Activated CD8-positive, alpha-beta memory T cell treated with anti-CD3 and anti-CD28 coated beads, Interleukin-2, amount 50 U/mL, for 4 hours (primary cell): ENCODE results near the gene ALKBH2.

ENCODE experiments used
- DNase-seq: peaks from one replicate; pipeline ENCODE4 v3.0.0-alpha.2; 2020

The ALKBH2 gene

GRCh38 chr12:109113661-109114321 lies 20.5 kb upstream of the ALKBH2 start:
- no peak for DNase-seq

DNA sequence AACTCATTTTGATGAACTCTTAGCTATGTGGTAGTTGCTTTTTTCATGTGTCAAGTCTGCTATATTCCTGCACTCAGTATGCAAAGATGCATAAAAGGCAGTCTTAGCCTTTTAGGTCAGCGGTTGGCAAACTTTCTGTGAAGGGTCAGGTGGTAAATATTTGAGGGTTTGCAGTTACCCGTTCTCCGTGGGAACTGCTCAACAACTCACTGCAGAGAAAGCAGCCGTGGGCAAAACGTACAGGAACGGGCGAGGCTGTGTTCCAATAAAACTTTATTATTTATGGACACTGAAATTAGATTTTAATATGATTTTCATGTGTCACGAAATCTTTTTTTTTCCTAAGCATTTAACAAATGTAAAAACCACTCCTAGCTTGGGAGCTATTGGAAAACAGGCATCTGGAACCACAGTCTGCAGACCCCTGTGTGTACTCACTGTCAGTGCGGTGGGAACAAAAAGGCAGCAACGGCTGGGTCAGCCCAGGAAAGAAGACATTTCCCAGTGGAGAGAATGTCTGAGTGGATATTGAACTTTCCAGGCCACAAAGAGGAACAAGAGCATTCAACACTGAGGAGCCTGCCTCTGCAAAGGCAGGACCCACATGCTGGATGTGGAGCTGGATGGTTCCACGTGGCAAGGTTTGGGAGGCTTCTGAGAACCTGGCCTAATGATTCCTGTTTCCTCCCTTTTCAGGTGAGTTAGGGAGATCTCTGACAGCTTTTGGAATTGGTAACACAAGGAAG lies 19.6 kb upstream of the ALKBH2 start:
- DNase-seq: no peak

GRCh38 chr12:109110988-109111495 lies 17.8 kb upstream of the ALKBH2 start:
- peak; percentile 54 for DNase-seq

DNA sequence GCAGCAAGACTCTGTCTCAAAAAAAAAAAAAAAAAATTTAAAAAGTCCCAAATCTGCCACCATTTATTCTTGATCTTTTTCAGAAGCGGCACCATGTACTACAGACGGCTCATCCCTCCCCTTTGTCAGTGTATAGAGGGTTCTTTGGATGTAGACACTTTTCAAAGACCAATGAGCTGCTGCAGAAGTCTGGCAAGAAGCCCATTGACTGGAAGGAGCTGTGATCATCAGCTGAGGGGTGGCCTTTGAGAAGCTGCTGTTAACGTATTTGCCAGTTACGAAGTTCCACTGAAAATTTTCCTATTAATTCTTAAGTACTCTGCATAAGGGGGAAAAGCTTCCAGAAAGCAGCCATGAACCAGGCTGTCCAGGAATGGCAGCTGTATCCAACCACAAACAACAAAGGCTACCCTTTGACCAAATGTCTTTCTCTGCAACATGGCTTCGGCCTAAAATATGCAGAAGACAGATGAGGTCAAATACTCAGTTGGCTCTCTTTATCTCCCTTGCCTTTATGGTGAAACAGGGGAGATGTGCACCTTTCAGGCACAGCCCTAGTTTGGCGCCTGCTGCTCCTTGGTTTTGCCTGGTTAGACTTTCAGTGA lies 16.6 kb upstream of the ALKBH2 start:
- DNase-seq: no peak

DNA sequence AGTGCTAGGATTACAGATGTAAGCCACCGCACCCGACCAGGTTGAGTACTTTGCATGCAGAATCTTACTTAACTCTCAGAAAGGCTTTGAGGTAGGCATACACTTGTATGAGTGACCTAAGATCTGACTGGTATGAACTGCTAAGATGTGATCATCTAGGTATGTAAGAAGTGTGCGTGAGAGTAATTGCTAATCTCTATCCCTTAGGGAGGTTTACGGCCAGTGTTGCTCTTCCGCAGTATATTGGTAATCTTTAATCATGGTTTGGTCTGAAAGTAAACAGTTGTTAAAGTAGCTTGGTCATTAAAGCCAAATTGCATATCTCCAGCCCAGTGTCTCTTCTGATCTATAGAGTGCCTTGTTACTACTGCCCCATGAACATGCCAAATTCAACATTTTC lies 11.9 kb upstream of the ALKBH2 start:
- DNase-seq: no peak

GRCh38 chr12:109102491-109102890 lies 9.2 kb upstream of the ALKBH2 start:
- DNase-seq: no peak

GRCh38 chr12:109100741-109101140 lies 7.5 kb upstream of the ALKBH2 start:
- DNase-seq: no peak

DNA sequence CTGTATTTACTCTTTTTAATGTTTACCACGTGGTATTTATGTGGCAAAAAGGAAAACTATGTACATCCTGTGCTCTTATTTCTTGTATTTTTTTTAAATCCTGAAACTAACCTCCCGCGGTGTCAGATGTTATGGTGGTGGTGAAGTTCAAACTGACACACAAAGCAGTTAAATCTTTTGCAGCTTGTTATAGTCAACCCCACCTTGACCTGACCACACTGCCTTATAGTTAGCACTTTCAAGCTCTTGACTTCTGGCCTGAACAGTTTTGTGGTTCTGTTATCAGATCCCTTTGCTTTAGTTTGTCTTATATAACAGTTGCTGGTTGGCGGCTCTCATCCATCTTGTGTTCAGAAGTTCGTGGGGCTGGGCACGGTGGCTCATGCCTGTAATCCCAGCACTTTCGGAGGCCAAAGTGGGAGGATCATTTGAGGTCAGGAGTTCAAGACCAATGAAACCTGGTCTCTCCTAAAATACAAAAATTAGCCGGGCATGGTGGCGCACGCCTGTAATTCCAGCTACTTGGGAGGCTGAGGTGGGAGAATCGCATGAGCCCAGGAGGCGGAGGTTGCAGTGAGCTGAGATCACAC lies 6.3 kb upstream of the ALKBH2 start:
- DNase-seq: no peak

DNA sequence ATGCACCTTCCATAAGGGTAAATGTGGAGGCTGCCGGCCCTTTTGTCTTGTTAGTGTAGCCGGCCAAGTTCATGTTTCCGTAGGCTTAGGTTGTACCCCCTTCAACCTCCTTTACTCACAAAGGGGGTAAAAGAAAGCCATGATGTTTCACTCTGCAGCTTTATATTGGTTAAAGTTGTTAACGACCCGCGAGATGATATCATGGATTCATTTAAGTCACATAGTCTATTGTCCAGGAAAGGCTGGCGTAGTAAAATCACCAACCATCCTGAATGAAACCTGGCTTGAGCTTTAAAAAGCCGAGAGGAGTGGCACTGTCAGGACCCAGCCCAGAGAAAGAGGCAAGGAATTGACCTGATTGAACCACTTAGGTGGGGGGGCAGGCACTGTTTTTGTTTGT lies 5.4 kb upstream of the ALKBH2 start:
- DNase-seq: no peak

DNA sequence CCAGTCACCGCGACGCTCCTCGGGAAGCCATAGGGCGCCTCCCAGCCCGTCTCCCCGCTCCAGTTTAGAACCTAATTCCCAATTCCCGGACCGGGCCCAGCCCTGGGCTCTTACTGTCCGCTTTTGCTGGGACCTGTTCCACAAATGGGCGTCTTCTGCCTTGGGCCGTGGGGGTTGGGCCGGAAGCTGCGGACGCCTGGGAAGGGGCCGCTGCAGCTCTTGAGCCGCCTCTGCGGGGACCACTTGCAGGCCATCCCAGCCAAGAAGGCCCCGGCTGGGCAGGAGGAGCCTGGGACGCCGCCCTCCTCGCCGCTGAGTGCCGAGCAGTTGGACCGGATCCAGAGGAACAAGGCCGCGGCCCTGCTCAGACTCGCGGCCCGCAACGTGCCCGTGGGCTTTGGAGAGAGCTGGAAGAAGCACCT lies 4.9 kb upstream of the ALKBH2 start:
- DNase-seq: no peak

DNA sequence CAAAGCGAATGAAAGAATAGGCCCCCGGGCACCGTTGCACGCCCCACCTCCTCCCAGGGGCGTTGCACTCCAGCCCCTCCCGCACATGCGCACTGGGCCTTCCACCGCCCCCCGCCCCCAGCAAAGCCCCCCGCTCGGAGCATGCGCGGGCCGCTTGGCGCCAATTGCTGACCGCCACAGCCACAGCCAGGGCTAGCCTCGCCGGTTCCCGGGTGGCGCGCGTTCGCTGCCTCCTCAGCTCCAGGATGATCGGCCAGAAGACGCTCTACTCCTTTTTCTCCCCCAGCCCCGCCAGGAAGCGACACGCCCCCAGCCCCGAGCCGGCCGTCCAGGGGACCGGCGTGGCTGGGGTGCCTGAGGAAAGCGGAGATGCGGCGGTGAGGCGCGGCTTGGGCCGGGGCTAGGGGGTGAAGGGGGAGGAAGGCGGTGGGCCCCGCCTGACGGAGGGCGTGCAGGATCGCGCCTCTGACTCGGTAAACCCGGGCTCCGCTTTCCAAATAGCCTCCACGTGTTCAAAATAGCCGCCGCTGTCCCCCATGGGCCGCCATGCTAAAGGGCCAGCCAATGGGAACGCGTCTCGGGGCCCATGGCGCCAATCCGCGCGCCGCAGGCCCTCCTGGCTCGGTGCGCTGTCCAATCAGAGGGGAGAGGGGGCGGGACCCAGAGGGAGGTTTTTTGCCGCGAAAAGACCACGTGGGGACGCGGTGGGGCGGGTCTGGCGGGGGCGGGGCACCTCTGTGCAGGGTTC lies 4.3 kb upstream of the ALKBH2 start, which contains the start of gene UNG:
TSS of gene UNG (plus strand) at position 163 of the 748 bp plus-strand sequence. CDS start at position 246, 83 bp downstream.
- DNase-seq: peak; percentile 97

- DNase-seq: no peak
Observed at GRCh38 chr12:109097140-109097434, 3.8 kb upstream of the ALKBH2 start.

DNA sequence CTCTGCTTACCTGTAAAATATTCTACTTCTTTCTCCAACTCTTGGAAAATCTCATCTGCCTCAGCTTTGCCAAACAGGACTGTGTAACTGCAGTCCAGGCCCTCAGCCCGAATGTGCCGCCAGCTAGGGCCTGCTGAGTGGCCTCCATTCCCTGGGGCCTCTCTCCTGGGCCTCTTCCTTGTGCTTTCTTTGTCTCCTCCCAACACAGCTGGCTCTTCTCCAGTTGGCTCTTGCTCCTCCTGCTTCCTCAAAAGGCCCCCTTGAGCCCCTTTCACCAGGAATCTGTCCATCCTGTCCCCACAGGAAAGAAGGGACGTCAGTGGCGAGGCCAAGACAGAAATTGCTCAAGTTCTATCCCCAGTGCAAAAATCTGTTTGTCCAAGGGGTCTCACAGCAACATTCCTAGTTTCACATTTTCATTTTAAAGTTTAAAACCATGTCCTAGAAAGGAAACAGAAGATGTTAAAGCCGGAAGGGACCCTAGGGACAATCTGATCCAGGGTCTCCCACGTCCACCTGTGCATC lies 713 bp downstream of the ALKBH2 start:
- no peak for DNase-seq

DNA sequence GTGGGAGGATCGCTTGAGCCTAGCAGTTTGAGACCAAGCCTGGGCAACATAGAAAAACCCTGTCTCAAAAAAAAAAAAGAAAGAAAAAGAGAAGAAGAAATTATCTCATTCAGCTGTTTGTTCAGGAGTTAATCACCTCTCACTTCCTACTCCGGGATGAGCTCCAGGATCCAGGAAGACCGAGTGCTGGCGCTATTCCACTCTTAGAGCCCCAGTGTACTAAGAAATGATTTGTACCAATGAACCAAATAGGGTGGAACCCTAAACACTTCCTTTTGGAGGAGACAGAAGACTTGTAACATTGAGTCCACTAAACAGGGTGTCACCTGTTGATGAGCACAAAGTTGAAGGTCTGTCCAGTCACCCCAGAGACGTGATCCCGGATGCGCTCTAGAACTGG lies 3.6 kb downstream of the ALKBH2 start:
- no peak for DNase-seq

DNA sequence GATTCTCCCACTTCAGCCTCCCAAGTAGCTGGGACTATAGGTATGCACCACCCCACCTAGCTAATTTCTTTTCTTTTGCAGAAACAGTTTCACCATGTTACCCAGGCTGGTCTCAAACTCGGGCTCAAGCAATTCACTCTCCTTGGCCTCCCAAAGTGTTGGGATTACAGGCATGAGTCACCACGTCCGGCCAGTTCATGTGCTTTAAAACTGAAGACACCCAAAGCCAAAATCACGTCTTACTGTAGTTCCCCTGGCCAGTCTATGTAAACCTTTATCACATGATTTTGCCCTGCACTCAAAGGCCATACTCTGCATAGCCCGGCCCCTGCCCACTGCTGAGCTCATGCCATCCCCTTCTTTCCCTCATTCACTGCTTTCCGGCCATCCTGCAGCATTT lies 4.5 kb downstream of the ALKBH2 start:
- no peak for DNase-seq

DNA sequence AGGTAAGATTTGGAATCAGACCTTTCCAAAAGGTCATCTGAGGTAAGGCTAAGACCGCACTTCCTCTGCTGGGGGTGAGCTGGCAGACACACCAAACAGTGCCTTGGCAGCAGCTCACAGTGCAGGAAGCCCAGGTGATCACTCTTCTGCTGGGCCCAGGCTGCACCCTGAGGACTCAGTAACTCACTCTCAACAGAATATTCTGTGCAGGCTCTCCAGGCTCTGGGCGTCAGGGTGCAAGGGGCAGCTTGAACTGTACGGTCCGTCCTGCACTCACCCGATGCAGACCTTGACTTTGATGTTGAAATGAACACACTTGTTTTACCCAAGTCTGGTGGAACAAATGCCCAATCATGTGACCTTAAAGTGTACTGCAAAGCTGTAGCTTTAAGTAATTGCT lies 6.0 kb downstream of the ALKBH2 start:
- no peak for DNase-seq

- DNase-seq: no peak
Observed at GRCh38 chr12:109085590-109085989, 7.7 kb downstream of the ALKBH2 start.

- DNase-seq: no peak
Observed at GRCh38 chr12:109084425-109084824, 8.8 kb downstream of the ALKBH2 start.

GRCh38 chr12:109082751-109083150 lies 10.5 kb downstream of the ALKBH2 start:
- no peak for DNase-seq

- DNase-seq: no peak
Observed at GRCh38 chr12:109074866-109075265, 18.4 kb downstream of the ALKBH2 start.

- no peak for DNase-seq
Observed at GRCh38 chr12:109069307-109070271, 23.7 kb downstream of the ALKBH2 start.

GRCh38 chr12:109065853-109066193 lies 27.4 kb downstream of the ALKBH2 start:
- no peak for DNase-seq
